Left lung (tissue), 10 donors: Measurements from ENCODE around the gene LRIG2. TPM values are rescaled to one million over a fixed set of nuclear protein-coding genes. Genes with fewer than 3 reads are reported as not detected.
"Not testable (repeated sequence)": the region's sequence is repeated elsewhere in the genome, so short reads cannot be mapped to it uniquely, and the experiment has no call there.

ENCODE experiments used
- ATAC-seq: fragments of 200-7000 bp; cut with Tn5 transposase; one replicate; pipeline ENCODE4 v1.9.1; 2020; ENCODE audit warnings: moderate library complexity
- DNase-seq, 4 donors: peaks; one replicate each; pipeline ENCODE4 v3.0.0-alpha.2; 2013 to 2020
- H3K27ac ChIP-seq, 2 donors: fragments of 200-600 bp; sonication (generic) in 1 of 2; one replicate each; pipeline versions ENCODE4 v1.5.0 to v1.8.0; 2020 to 2021
- H3K27me3 ChIP-seq, 2 donors: fragments of 200-600 bp; sonication (generic) in 1 of 2; one replicate each; pipeline versions ENCODE4 v1.5.0 to v1.8.0; 2020 to 2021
- H3K36me3 ChIP-seq, 2 donors: fragments of 200-600 bp; sonication (generic) in 1 of 2; one replicate each; pipeline versions ENCODE4 v1.5.0 to v1.8.0; 2020 to 2021
- H3K4me1 ChIP-seq, 2 donors: fragments of 200-600 bp; one replicate each; pipeline ENCODE4 v1.8.0; 2021
- H3K4me3 ChIP-seq, 2 donors: fragments of 200-600 bp; sonication (generic) in 1 of 2; one replicate each; pipeline versions ENCODE4 v1.5.0 to v1.8.0; 2020 to 2021; ENCODE audit warnings: mild to moderate bottlenecking in 1 of 2
- H3K9me3 ChIP-seq, 2 donors: fragments of 200-600 bp; sonication (generic) in 1 of 2; one replicate each; pipeline versions ENCODE4 v1.5.0 to v1.8.0; 2020 to 2021
- CTCF ChIP-seq, 2 donors: fragments of 200-600 bp; sonication (generic) in 1 of 2; IDR thresholded peaks; one replicate each; pipeline versions ENCODE4 v1.5.0 to v1.8.0; 2021; ENCODE audit warnings: antibody characterized with exemption in 2 of 2
- intact Hi-C, 2 donors: fragments of 100-400 bp; cut with DNase I; formaldehyde crosslinking; loops; one replicate each; pipeline versions ENCODE4 v1.11.2 to v1.14.2; 2022
- polyA plus RNA-seq, 6 donors: library from polyadenylated mRNA; unstranded; fragments of 120-200 nt; gene quantifications; one replicate each; pipeline ENCODE4 v1.2.1, GENCODE V29; 2013; ENCODE audit not compliant: insufficient read length in 6 of 6
- total RNA-seq, 2 donors: library from RNA; stranded (reverse); fragmentation: NEBNext Ultra II Directional; extraction: Animal tissue kit (Norgen Biotek cat#: 25700); gene quantifications; one replicate each; pipeline ENCODE4 v1.2.1, GENCODE V29; 2021
- donor health status: DM: no; HTN: yes; CAD: no.
- donor health status: DM: no; HTN: no; CAD: no.

LRIG2 gene
- total and polyA plus RNA-seq, 8 donors: 10.9 to 23.4 (median 19.1) TPM

- TF ChIP-seq CTCF (IDR thresholded peaks at IDR 0.05): no peak
These were observed 32.1 kb upstream of the LRIG2 start for GRCh38 chr1:113040718-113041412.

GRCh38 chr1:113041569-113042284, 31.3 kb upstream of the LRIG2 start:
- Histone ChIP-seq H3K4me3 (no peak overlapping the region), H3K9me3 (no peaks in the 10 kb centered on the region), H3K4me1 (peaks cover 10 to 19% of the 10 kb centered on the region in 2 donors), H3K27me3 (no peaks in the 10 kb centered on the region), H3K36me3 (no peaks in the 10 kb centered on the region), H3K27ac (no peak overlapping the region)
- no peak for ATAC-seq
- intact Hi-C loops: loop anchor here in 1 of 2 donors (2.0 kb wide), 1 partner anchor 161 kb away; no protein-coding TSS in a partner anchor
- no peak for TF ChIP-seq CTCF (IDR thresholded peaks at IDR 0.05)
- no peak for DNase-seq

More at GRCh38 chr1:113040718-113041412, 32.1 kb upstream of the LRIG2 start:
- intact Hi-C loops: no loop called here
- H3K27me3 ChIP-seq: no peaks in the 10 kb centered on the region
- no peak overlapping the region for H3K27ac ChIP-seq
- no peak for DNase-seq
- H3K4me3 ChIP-seq: no peak overlapping the region
- peaks cover 10 to 14% of the 10 kb centered on the region in 2 donors for H3K4me1 ChIP-seq
- H3K9me3 ChIP-seq: no peaks in the 10 kb centered on the region
- no peak for ATAC-seq
- no peaks in the 10 kb centered on the region for H3K36me3 ChIP-seq

- no peaks in the 10 kb centered on the region for H3K9me3 ChIP-seq
- peaks cover 10 to 26% of the 10 kb centered on the region in 2 donors for H3K4me1 ChIP-seq
- H3K27me3 ChIP-seq: no peaks in the 10 kb centered on the region
- peak overlapping the region in 1 of 2 donors; percentile 33 for H3K27ac ChIP-seq
- H3K36me3 ChIP-seq: no peaks in the 10 kb centered on the region
- peak; percentile 32 to 52 for TF ChIP-seq CTCF (IDR thresholded peaks at IDR 0.05)
- intact Hi-C loops: loop anchor here in 1 of 2 donors (2.0 kb wide), 1 partner anchor 162 kb away; no protein-coding TSS in a partner anchor
- DNase-seq (peak in 3 of 4 donors; percentile 52 to 79 (median 76)), ATAC-seq (peak; percentile 98)
- no peak overlapping the region for H3K4me3 ChIP-seq
These were observed 30.5 kb upstream of the LRIG2 start for GRCh38 chr1:113042285-113043143.

GRCh38 chr1:113043144-113043488, 29.9 kb upstream of the LRIG2 start:
- Histone ChIP-seq H3K4me1 (peaks cover 10 to 26% of the 10 kb centered on the region in 2 donors), H3K27ac (peak overlapping the region in 1 of 2 donors; percentile 33)
- ATAC-seq, H3K9me3 ChIP-seq, H3K36me3 ChIP-seq, DNase-seq, H3K27me3 ChIP-seq, H3K4me3 ChIP-seq: not testable (repeated sequence)
- intact Hi-C loops: loop anchor here in 1 of 2 donors (2.0 kb wide), 1 partner anchor 162 kb away; no protein-coding TSS in a partner anchor

GRCh38 chr1:113046569-113046968, 26.4 kb upstream of the LRIG2 start:
- no peak overlapping the region for H3K4me3 ChIP-seq
- no peak for DNase-seq
- H3K9me3 ChIP-seq: no peaks in the 10 kb centered on the region
- H3K4me1 ChIP-seq: peaks cover 10 to 26% of the 10 kb centered on the region in 2 donors
- no peaks in the 10 kb centered on the region for H3K36me3 ChIP-seq
- H3K27ac ChIP-seq: peak overlapping the region in 1 of 2 donors; percentile 53
- no peaks in the 10 kb centered on the region for H3K27me3 ChIP-seq
- no peak for TF ChIP-seq CTCF (IDR thresholded peaks at IDR 0.05)
- intact Hi-C loops: no loop called here
- ATAC-seq: no peak
